Measurements from ENCODE around the gene SPEN.

SPEN gene

DNA sequence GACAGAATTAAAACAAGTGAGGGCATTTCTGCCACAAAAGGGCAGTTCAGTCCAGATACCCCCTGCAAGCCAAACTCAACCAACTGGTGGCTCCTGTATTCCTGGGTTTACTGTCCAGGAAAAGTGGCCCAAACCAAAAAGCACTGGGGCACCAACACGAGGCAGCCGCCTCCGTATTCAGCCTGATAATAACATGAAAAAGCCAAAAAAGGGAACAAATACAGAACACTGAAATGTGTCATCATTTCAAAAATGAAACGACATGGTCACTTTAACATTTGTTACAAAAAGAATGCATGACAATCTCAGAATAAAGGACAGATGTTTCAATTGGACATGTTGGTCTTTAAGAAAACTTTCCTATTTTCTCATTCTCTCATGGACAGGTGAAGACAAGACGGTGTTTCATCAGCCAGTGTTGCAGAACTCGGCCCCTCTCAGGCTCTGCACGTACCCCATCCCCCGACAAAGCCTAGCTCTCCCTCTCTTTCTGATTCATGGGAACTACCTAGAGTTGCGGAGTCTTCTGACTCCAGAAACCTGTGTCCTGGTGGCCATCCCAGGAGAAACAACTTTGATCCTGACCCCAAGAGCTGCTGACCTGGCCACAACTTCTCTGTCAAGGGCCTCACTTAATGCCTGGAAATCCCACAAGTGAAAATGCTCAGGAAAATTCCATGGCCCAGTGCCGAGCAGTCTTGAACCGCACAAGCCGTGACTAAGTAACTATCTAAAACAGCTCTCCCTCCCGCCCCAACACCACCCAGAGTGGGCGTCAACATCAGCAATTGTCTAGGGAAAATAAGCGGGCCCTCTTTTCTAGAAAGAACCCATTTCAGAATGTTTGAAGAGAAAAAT lies 101.3 kb downstream of the SPEN start:
- no peak for DNase-seq

DNA sequence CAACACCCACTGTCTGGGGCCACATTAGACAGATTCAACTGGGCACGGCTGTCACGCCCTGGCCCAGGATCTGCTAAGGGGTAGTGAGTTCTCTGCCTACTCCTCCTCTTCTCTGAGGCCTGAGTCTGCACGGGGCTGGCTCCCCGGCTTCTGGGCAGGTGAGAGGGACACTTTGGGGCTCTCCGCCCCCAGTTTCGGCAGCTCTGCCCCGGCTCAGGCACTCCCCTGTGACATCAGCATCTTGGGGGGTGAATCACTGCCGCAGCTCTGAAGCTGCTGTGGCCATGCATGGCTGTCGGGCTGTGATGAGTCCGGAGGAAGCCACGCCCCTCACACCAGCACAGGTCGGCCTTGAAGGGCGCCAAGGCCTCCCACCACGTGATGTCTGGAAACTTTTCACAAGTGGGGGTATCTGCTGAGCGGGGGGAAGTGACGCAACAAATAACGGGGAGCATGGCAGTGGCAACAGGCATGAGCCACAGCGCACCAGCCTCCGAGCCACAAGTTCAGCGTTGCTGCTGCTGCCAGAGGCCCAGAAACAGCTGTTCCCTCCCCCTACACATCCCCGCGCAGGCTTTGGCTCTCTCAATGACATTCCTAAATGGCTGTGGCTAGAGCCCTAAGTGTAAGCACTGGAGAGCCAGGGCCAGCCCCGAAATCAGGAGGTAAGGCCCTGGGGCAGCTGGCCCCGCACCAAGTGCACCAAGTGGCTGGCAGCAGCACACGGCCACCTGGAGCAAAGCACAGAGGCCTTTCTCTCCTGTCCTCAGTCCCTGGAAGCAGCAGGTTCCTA lies 102.1 kb downstream of the SPEN start:
- DNase-seq = peak; percentile 90

DNA sequence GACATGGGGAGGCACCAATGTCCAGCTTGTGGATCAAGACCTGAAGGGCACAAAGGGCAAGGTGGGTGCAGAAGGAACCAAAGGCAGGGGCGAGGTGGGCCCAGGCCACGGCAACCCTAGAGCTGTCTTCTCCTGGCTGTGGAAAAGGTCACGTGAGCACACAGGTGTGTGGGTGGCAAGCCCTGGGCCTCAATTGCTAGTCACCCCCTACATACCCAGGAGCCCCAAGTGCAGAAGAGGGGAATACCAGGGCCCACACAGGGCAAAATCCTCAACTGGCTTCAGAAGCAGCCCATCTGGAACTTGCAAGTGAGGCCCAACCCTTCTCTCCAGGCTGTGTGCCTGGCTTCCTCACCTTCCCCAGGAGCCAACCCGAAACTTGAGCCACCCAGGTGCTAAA lies 102.8 kb downstream of the SPEN start:
- peak; percentile 19 for DNase-seq

DNA sequence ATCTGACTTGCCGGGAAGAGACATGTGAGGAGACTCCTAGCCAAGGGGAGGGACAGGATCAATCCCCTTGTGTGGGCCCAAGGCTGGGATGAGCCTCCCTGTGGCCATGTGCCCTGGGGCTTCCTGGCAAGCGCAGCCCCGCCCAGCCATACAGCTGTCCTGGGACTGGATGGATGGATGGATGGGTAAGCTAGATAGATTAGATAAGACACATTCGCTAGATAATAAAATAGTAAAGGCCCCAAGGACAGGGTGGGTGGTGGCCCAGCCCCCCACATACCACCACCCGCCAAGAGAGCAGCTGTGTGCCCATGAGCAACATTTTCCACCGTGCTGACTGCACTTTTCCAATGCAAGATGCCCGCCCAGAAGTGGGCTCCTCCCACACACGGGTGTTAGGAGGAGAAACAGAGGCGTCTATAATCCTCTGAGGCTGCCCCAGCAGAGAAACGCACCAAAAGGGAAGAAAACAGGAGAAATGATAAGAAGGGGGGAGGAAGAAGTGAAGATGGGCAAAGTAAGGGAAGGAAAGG lies 103.3 kb downstream of the SPEN start:
- peak; percentile 23 for DNase-seq

DNA sequence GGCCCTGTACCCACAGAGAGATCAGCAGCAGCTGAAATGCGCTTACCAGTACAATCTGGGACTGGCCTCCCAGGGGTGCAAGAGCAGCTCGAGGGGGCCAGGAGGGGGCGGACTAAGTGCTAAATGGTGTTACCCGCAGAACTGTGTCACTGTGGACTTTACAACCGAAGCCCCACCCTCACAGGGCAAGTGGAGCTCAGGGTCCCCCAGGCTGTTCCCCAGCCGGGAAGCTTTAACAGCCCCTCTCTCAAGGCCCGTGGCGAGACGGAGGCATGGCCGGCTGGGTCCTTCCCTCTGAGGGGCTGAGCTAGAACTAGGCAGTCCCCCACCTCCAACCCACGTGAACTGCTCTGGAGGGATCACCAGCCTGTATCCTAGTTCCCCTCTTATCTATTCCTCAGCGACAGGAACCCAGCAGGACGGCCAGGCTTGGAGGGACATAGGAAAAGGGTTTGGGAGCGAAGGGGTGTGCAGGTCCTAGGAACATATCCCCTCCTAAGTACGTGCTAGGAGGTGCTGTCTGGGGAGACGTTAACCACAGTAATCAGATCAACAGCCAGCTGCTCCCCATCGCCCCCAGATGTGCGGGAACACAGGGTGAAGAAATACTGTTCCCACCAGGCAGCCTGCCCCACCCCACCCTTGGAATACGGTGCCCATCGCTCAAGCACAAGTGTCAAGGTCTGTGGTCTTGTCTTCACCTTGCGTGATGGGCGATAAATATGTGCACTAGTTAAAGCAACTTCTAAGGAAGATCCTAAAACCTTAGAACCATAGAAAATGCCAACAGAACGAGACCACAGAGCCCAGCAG lies 104.0 kb downstream of the SPEN start:
- no peak for DNase-seq

DNA sequence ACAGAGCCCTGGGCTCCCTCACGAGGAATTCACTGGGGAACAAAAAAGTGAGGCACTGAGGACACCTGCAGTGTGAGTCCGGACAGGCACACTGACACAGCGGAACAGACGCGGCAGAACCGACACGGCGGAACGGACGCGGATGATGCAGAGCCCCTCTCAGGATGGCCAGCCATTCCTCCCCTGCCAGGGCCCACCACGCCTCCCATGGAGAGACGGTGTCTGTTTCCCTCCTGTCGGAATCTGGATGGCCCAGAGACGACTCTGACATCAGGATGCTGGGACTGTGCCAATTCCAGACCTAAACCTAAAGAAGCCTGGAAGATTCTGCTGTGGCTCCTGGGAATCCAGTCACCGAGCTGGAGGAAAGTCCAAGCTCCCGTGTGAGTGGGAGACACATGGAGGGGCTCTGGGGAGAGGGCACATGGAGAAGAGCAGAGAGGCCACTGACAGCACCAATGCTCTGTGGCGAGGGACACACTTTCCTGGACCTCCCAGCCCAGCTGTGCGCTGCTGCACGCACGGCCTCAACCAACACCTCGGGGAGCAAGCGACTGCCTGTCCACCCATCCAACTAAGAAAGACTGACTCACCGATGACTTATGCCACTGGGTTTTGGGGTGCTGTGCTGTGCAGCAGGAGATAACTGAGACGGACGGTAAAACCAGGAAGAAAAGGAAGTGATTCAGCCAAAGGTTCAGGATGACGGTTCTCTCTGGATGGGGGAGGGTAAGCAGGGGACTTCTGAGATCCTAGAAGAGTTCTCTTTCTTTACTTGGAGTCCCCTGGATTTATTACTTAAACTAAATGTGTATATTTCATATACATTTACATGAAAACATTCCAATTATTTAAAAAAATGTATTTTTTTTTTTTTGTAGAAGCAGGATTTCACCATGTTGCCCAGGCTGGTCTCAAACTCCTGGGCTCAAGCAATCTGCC lies 105.1 kb downstream of the SPEN start:
- DNase-seq = no peak

DNA sequence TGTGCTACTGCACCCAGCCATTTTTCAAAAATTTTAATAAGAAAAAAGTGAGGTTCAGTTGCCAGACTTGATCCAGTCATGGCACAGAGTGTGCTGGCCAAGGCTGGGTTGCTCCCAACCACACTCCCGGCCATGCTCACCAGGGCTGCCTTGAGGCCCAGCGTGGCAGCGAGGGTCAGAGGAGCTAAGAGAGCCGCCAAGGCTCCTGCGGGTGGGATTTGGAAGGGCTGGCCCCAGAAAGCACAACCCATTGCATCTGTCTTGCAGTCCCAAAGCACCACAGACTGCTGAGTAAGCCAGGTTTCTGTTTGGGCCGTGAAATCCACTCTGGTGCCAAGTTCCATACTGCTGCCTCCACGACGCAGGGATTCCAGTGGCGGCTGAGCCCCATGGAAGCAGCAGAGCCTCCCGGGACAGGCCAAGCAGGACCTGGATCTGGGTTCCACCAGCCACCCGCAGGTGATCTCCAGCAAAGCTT lies 105.8 kb downstream of the SPEN start:
- no peak for DNase-seq

DNA sequence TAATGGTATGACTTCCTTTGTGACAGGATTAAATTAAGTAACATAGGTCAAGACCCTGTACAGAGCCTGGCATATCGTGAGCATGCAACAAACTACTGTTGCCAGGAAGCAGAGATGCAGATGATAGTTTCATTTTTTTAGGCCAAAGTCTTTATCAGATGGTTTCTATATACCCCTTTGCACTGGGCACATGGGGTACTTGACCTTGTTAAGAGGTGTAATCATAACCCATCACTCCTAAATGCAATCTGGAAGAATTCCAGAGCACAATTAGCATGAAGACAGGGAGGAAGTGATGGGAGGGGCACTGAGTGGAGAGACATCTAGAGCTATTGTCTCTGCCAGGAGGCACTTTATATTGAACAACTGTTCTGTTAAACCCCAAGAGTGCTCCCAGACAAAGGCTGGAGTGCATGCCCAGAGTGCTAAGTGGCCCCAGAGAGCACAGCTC lies 106.3 kb downstream of the SPEN start:
- no peak for DNase-seq

DNA sequence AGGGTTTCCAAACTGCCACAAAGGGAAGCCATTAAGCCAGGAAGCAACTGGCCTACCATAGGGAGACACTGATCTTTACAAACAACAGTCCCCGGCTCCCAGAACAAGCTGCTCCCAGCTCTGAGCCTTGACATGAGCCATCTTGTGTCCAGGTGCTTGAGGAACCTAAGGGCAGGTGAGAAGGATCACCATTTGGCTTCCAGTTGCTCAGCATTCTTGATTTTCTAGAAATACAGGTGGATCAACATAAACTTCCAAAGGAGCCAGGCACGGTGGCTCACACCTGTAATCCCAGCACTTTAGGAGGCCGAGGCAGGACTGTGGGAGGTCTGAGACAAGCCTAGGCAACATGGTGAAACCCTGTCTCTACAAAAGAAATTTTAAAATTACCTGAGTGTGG lies 106.8 kb downstream of the SPEN start:
- no peak for DNase-seq

DNA sequence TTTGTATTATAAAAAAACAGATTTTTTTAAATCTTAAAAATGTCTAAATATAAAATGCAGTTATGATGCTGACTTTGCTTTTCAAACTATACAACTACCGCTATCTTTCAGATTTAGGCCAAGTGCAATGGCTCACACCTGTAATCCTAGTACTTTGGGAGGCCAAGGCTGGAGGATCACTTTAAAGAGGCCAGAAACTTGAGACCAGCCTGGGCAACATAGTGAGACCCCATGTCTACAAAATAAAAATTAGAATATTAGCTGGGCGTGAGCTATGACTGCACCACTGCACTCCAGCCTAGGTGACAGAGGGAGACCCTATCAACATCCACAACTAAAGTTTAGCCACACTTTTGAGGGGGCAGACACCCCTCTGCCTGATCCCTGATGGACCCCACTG lies 108.0 kb downstream of the SPEN start:
- DNase-seq = no peak

DNA sequence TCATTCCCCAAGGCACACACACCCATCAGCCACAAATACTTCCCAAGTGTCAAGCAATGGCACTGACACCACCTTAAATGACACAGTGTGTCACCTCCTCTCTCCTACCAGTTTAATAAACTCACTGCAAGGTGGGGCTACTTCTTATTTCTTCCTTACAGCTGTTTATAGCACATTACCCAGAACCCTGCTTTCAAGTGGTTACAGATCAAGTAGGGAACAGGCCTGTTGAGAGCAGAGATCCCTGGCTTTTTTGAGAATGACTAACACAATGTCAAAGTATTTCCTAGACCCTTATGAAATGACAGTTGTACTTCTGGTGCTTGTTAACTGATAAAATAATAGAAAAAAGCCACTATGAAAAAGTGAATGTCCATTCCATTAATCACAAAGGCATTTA lies 108.6 kb downstream of the SPEN start:
- DNase-seq = no peak

DNA sequence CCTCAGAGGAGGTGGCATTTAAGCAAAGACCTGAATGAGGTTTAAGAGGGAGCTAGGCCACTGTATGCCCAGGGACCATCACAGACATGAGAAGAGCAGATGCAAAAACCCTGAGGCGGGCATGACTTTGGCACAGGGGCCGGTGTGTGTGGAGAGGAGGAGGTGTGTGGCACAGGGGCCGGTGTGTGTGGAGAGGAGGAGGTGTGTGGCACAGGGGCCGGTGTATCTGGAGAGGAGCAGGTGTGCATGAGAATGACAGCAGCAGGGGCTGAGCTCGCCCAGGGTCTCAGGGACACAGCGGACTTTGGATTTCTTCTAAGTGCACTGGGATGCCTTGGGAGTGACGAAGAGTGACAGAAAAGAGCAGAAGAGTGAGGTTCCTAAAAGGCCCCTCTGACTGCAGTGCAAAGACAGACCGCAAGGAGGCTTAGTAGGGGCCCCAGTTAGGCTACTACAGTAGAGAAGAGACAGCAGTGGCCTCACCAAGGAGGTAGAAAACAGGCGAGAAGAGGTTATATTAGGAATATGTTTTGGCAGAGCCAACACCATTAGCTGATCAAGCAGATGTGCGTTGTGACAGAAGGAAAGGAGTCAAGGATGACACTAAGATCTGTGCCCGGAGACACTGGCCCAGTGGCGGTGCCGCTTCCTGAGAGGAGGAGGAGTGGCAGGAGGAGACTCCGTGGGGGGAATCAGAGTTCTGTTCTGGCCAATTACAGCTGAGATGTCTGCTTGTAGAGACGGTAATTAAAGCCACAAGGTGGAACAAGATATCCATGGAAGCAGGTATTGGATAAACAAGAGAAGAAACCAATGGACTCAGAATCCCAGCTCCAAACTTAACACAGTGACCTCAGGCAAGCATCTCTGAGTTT lies 110.0 kb downstream of the SPEN start:
- DNase-seq = no peak

DNA sequence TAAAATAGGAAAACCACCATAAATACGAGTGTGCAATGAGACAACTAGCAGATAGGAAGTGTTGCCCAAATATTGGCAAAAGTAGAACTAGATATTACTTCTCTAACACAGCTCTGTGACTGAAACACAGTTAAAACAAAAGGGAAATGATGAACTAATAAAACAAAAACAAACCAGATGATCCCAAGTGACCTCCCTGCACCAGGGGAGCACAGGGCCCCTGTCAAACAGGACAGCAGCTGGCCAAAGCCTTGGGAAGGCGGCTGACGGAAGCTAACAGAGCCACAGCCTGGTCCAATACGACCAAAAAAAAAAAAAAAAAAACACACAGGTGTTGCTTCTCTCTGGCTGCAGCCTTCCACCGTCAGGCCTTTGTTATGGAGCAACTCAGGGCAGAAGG lies 110.6 kb downstream of the SPEN start:
- no peak for DNase-seq

DNA sequence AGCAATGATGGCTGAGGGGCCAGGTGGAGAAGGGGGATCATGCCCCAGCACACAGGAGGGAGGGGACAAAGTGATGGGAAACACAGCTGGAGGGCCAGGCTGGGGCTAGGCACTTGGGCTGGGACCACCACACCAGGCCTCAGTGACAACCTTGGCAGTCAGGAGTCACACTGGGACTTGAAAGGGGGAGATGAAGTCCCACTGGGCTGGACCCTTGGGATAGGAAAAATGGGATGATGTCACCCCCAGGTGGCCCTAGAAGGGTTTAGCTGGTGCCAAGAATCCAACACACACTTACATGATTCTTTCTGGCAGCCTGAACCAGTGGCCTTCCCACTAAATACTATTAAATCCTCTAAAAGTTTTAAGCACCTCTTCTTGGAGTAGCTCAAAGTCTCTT lies 111.3 kb downstream of the SPEN start:
- DNase-seq = no peak

DNA sequence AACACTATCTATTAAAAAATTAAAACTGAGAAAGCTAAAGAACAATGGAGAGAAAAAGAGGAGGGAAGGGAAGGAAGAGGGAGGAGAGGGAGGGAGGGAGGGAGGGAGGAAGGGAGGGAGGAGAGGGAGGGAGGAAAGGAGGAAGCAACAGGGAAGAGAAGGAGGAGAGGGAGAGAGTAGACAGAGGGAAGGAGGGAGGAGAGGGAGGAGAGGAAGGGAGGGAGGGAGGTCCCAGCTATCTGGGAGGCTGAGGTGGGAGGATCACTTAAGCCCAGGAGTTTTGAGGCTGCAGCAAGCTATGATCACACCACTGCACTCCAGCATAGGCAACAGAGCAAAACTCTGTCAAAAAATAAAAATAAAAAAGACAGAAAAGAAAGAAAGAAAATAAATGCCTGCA lies 111.9 kb downstream of the SPEN start:
- no peak for DNase-seq

DNA sequence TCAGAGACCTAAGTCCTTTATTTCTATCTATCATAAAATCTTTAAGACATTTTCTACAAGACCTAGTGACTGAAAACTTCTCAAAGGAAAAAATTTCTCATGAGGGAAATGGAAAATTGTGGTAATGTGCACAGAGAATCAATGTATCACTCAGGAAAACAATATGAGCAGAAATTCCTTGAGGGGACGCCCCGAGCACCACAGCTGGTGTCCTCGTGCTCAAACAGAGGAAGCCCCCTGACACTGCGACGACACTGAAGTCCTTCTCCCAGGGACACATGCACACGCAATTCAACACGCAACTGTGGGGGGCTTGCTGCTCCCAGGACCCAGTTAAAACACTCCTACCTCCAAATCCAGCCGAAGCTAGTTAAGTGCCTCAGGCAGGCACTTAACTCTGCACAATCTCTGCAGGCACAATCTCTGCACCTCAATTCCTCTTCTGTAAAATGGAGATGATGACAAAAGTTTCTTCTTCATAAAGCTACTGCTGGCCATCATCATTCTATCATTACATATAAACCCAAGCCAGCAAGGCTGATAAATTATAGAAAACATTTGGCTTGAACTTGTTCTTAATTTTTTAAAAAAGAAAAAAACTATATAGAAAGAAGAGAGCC lies 112.4 kb downstream of the SPEN start:
- DNase-seq = no peak

DNA sequence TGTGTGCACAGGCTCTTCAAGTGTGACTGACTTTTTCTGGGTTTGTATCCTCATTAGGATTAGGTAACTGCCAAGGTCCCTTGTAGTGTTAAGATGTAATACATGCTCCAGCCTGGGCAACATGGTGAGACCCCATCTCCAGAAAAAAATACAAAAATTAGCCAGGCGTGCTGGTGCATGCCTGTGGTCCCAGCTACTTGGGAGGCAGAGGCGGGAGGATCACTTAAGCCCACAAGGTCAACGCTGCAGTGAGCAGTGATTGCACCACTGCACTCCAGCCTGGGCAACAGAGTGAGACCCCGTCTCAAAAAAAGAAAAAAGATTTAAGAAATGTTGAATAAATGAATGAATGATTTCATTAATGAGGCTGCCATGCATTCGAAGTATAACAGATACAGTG lies 113.3 kb downstream of the SPEN start:
- no peak for DNase-seq

DNA sequence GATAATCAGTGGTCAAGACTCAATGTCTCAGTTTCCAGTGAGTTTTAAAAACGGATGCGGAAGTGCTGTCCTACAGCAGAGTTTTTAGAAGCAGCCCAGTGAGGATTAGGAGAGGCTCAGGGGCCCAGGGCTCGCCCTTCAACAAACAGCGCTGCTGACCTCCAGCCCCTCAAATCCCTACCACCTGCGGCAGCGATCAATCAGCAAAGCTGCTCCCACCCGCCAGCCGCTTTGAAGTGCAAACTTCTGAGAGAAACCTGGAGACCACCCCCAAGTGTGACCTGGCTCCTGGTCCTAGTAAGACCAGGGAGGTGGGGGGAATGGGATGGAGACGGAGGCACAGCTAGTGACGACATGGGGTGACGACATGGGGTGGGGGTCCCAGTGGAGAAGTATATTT lies 114.0 kb downstream of the SPEN start:
- DNase-seq = no peak

DNA sequence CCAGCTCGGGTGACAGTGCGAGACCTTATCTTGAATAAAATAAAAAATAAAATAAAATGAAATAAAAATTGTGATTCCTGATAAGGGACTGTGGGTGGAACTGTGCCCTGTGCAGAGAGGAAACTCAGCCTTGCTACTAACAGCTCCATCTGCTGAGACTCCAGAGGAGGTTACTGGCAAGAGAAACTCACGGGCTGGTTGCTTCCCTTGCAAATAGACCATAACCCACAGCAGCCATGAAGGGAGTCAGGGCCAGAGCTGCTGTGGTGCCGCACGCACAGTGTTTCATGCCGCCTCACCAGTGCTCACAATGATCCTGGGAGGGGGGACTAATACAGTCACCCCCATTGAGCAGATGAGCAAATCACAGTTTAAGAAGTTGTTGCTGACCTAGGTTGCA lies 114.7 kb downstream of the SPEN start:
- no peak for DNase-seq
